Left kidney (tissue), 2 donors: Measurements from ENCODE around the gene PEX14. TPM values are rescaled to one million over a fixed set of nuclear protein-coding genes. Genes with fewer than 3 reads are reported as not detected.

Experiments used
- DNase-seq: peaks from one replicate; pipeline ENCODE4 v3.0.0-alpha.2; 2013
- polyA plus RNA-seq: library from polyadenylated mRNA; unstranded; fragments of 120-200 nt; gene quantifications from one replicate; pipeline ENCODE4 v1.2.1, GENCODE V29; 2013; ENCODE audit not compliant: insufficient read length

The PEX14 gene
- polyA plus RNA-seq, 1 donor: 18.6 TPM

GRCh38 chr1:10593750-10594149, 119.0 kb downstream of the PEX14 start:
- DNase-seq: no peak

- no peak for DNase-seq
Measured at GRCh38 chr1:10594595-10595223, 120.0 kb downstream of the PEX14 start.

- DNase-seq: no peak
Measured at GRCh38 chr1:10596780-10597179, 122.0 kb downstream of the PEX14 start.

GRCh38 chr1:10597492-10598388, 123.0 kb downstream of the PEX14 start:
- DNase-seq: no peak

- DNase-seq: no peak
Measured at GRCh38 chr1:10598389-10598702, 123.6 kb downstream of the PEX14 start.

- no peak for DNase-seq
Measured at GRCh38 chr1:10599194-10599861, 124.6 kb downstream of the PEX14 start.

- DNase-seq: no peak
Measured at GRCh38 chr1:10601342-10602070, 126.8 kb downstream of the PEX14 start.

GRCh38 chr1:10602936-10603335, 128.2 kb downstream of the PEX14 start:
- DNase-seq: no peak

- no peak for DNase-seq
Measured at GRCh38 chr1:10604966-10605365, 130.2 kb downstream of the PEX14 start.

GRCh38 chr1:10606064-10606463, 131.3 kb downstream of the PEX14 start:
- no peak for DNase-seq

- DNase-seq: no peak
Measured at GRCh38 chr1:10607228-10607627, 132.5 kb downstream of the PEX14 start.

GRCh38 chr1:10608690-10609089, 133.9 kb downstream of the PEX14 start:
- no peak for DNase-seq

GRCh38 chr1:10610901-10611600, 136.3 kb downstream of the PEX14 start:
- DNase-seq: no peak

- no peak for DNase-seq
Measured at GRCh38 chr1:10612436-10613160, 137.8 kb downstream of the PEX14 start.

GRCh38 chr1:10613340-10613739, 138.6 kb downstream of the PEX14 start:
- DNase-seq: no peak

GRCh38 chr1:10613861-10614260, 139.1 kb downstream of the PEX14 start:
- DNase-seq: no peak

- DNase-seq: no peak
Measured at GRCh38 chr1:10614377-10615225, 139.9 kb downstream of the PEX14 start.

- DNase-seq: no peak
Measured at GRCh38 chr1:10615332-10615731, 140.6 kb downstream of the PEX14 start.

GRCh38 chr1:10615932-10616671, 141.4 kb downstream of the PEX14 start:
- no peak for DNase-seq
